H9 (cell line): Measurements from ENCODE around the gene PDCD1. TPM values are rescaled to one million over a fixed set of nuclear protein-coding genes. Genes with fewer than 3 reads are reported as not detected.

Experiments
- DNase-seq: peaks from one replicate; pipeline ENCODE4 v3.0.0-alpha.2; 2017
- H2AFZ ChIP-seq: one replicate; pipeline ENCODE4 v1.6.1; 2013; ENCODE audit warnings: mild to moderate bottlenecking, low read length, control low read depth, moderate library complexity
- H2AK5ac ChIP-seq: 2 replicates; pipeline ENCODE4 v1.6.1; 2013; ENCODE audit warnings: low read length, control low read depth, mixed read lengths; ENCODE audit not compliant: insufficient read length
- H2BK120ac ChIP-seq: one replicate; pipeline ENCODE4 v1.6.1; 2013; ENCODE audit warnings: low read depth, mild to moderate bottlenecking, low read length, control low read depth, inconsistent platforms; ENCODE audit not compliant: poor library complexity, severe bottlenecking
- H2BK12ac ChIP-seq: 2 replicates; pipeline ENCODE4 v1.6.1; 2013; ENCODE audit warnings: low read length, control low read depth, mixed read lengths, low read depth; ENCODE audit not compliant: insufficient read length
- H2BK15ac ChIP-seq: 2 replicates; pipeline ENCODE4 v1.6.1; 2013; ENCODE audit warnings: low read depth, low read length, control low read depth
- H2BK20ac ChIP-seq: one replicate; pipeline ENCODE4 v1.6.1; 2013; ENCODE audit warnings: low read depth, mild to moderate bottlenecking, low read length, control low read depth, inconsistent platforms; ENCODE audit not compliant: poor library complexity, severe bottlenecking
- H2BK5ac ChIP-seq: 2 replicates; pipeline ENCODE4 v1.6.1; 2013; ENCODE audit warnings: low read length, control low read depth, mixed read lengths; ENCODE audit not compliant: insufficient read length
- H3K14ac ChIP-seq: 2 replicates; pipeline ENCODE4 v1.6.1; 2013; ENCODE audit warnings: low read length, control low read depth; ENCODE audit not compliant: insufficient read depth
- H3K18ac ChIP-seq: 2 replicates; pipeline ENCODE4 v1.6.1; 2013; ENCODE audit warnings: low read depth, mild to moderate bottlenecking, mixed read lengths, low read length, control low read depth; ENCODE audit not compliant: insufficient read length
- H3K23ac ChIP-seq: 2 replicates; pipeline ENCODE4 v1.6.1; 2013; ENCODE audit warnings: low read length, control low read depth, mixed read lengths, low read depth; ENCODE audit not compliant: insufficient read length
- H3K23me2 ChIP-seq: 2 replicates; pipeline ENCODE4 v1.6.1; 2013; ENCODE audit warnings: low read depth, mild to moderate bottlenecking, mixed read lengths, low read length, control low read depth; ENCODE audit not compliant: insufficient read length, poor library complexity, severe bottlenecking
- H3K27ac ChIP-seq: 2 replicates; pipeline ENCODE4 v1.5.1; 2013; ENCODE audit warnings: low read length, control low read depth, mixed read lengths, low read depth; ENCODE audit not compliant: insufficient read length
- H3K27me3 ChIP-seq: 2 replicates; pipeline ENCODE4 v1.6.1; 2013; ENCODE audit warnings: low read length, control low read depth, inconsistent platforms; ENCODE audit not compliant: insufficient read depth
- H3K4ac ChIP-seq: 2 replicates; pipeline ENCODE4 v1.6.1; 2013; ENCODE audit warnings: low read depth, mild to moderate bottlenecking, control low read depth, inconsistent platforms, low read length, moderate library complexity
- H3K4me1 ChIP-seq: 2 replicates; pipeline ENCODE4 v1.6.1; 2013; ENCODE audit warnings: low read length, control low read depth, inconsistent platforms; ENCODE audit not compliant: insufficient read depth
- H3K4me2 ChIP-seq: 2 replicates; pipeline ENCODE4 v1.6.1; 2013; ENCODE audit warnings: low read length, control low read depth, mixed read lengths; ENCODE audit not compliant: insufficient read length, insufficient read depth
- H3K56ac ChIP-seq: 2 replicates; pipeline ENCODE4 v1.6.1; 2013; ENCODE audit warnings: low read depth, mild to moderate bottlenecking, mixed read lengths, low read length, control low read depth; ENCODE audit not compliant: insufficient read length
- H3K79me1 ChIP-seq: 2 replicates; pipeline ENCODE4 v1.6.1; 2013; ENCODE audit warnings: low read depth, mild to moderate bottlenecking, moderate library complexity, low read length, control low read depth, inconsistent platforms; ENCODE audit not compliant: insufficient read depth, poor library complexity, severe bottlenecking
- H3K79me2 ChIP-seq: 2 replicates; pipeline ENCODE4 v1.6.1; 2013; ENCODE audit warnings: low read length, control low read depth, inconsistent platforms; ENCODE audit not compliant: insufficient read depth
- H3K9ac ChIP-seq: 2 replicates; pipeline ENCODE4 v1.6.1; 2013; ENCODE audit warnings: low read length, control low read depth, mixed read lengths; ENCODE audit not compliant: insufficient read length; ENCODE audit errors: extremely low read depth
- H3K9me3 ChIP-seq: one replicate; pipeline ENCODE4 v1.6.1; 2013; ENCODE audit warnings: low read depth, low read length, inconsistent platforms; ENCODE audit not compliant: control insufficient read depth
- H3T11ph ChIP-seq: one replicate; pipeline ENCODE4 v1.6.1; 2013; ENCODE audit warnings: mild to moderate bottlenecking, low read length, control low read depth, inconsistent platforms
- H4K20me1 ChIP-seq: one replicate; pipeline ENCODE4 v1.6.1; 2013; ENCODE audit not compliant: control insufficient read depth, insufficient read length, insufficient read depth
- H4K5ac ChIP-seq: 2 replicates; pipeline ENCODE4 v1.6.1; 2013; ENCODE audit warnings: low read depth, mild to moderate bottlenecking, mixed read lengths, low read length, control low read depth; ENCODE audit not compliant: insufficient read length
- H4K8ac ChIP-seq: replicated peaks from 2 replicates; pipeline ENCODE4 v1.6.1; 2013; ENCODE audit warnings: low read length, control low read depth, mixed read lengths, low read depth; ENCODE audit not compliant: insufficient read length
- H4K91ac ChIP-seq: 2 replicates; pipeline ENCODE4 v1.6.1; 2013; ENCODE audit warnings: low read depth, mild to moderate bottlenecking, moderate library complexity, mixed read lengths, low read length, control low read depth; ENCODE audit not compliant: insufficient read length
- H3K27ac Mint-ChIP-seq, 3 experiments: 2 replicates in 2 of 3; 3 replicates in 1 of 3; pipeline ENCODE4 v1.8.0; 2020 to 2021; ENCODE audit warnings: mixed read lengths in 3 of 3, mild to moderate bottlenecking in 1 of 3, moderate library complexity in 1 of 3
- H3K27me3 Mint-ChIP-seq: 2 replicates; pipeline ENCODE4 v1.8.0; 2021; ENCODE audit warnings: low read depth, mild to moderate bottlenecking, moderate library complexity, mixed read lengths
- H3K36me3 Mint-ChIP-seq, 3 experiments: 2 replicates in 2 of 3; 3 replicates in 1 of 3; pipeline ENCODE4 v1.8.0; 2020 to 2021; ENCODE audit warnings: low read depth in 3 of 3, mixed read lengths in 3 of 3; ENCODE audit not compliant: insufficient read depth in 1 of 3
- H3K4me1 Mint-ChIP-seq, 2 experiments: 2 replicates each; pipeline ENCODE4 v1.8.0; 2020; ENCODE audit warnings: mixed read lengths in 2 of 2
- H3K4me3 Mint-ChIP-seq, 2 experiments: 2 replicates in 1 of 2; 3 replicates in 1 of 2; pipeline ENCODE4 v1.8.0; 2020 to 2021; ENCODE audit warnings: mild to moderate bottlenecking in 2 of 2, mixed read lengths in 2 of 2, moderate library complexity in 1 of 2
- H3K9me3 Mint-ChIP-seq, 2 experiments: 2 replicates in 1 of 2; 3 replicates in 1 of 2; pipeline ENCODE4 v1.8.0; 2020; ENCODE audit warnings: mild to moderate bottlenecking in 2 of 2, mixed read lengths in 2 of 2, moderate library complexity in 1 of 2
- WGBS: extraction: QIAGEN DNeasy Blood & Tissue Kit; methylation state at CpG from one replicate; pipeline ENCODE4 v1.1.7; 2013; ENCODE audit warnings: missing lambda C conversion rate, low lambda C conversion rate, mixed read lengths; ENCODE audit not compliant: insufficient read length; ENCODE audit errors: extremely low coverage; 5-methylcytosine and 5-hydroxymethylcytosine counted together
- total RNA-seq: library from RNA; stranded (reverse); gene quantifications from 2 replicates; pipeline ENCODE4 v1.2.1, GENCODE V29; 2021
- TF ChIP-seq, protein P1 (sequence below): fragments of 200-600 bp; sonication (generic); conservative IDR thresholded peaks from 3 replicates; pipeline ENCODE4 v1.8.0; 2021; ENCODE audit warnings: antibody characterized with exemption, mild to moderate bottlenecking

The PDCD1 gene
- total RNA-seq, 1 experiment from 2014 or later: 1.6 TPM

DNA sequence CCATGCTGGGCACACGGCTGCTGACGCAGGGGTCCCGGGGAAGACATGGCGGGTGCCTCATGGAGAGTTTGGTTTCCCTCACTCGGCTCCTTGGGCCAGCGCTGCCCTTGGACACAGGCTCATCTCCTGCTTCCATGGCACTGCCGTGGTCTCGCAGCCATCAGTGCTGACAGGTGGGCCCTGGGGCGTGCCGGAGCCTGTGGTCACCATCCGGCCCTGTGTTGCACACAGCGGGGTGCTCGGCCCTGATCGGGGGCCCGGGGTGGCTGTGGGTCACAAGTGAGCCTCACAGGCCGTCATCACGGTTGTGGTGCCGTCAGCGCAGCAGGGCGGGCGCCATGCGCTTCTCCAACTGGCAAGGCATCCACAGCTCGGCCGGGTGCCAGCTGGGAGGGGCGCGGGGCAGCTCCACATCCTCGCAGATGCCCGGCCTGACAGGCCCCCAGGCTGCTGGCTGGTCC, 11.4 kb upstream of the PDCD1 start:
- Histone ChIP-seq H2AFZ (no peak overlapping the region), H3K18ac (no peak overlapping the region), H4K5ac (no peak overlapping the region), H3K4me2 (no peak overlapping the region), H2BK12ac (no peak overlapping the region), H2AK5ac (no peak overlapping the region), H3K9ac (no peak overlapping the region), H3K9me3 (no peaks in the 10 kb centered on the region), H3K4me1 (no peaks in the 10 kb centered on the region), H3K56ac (no peak overlapping the region), H3K27me3 (no peaks in the 10 kb centered on the region), H3K23me2 (no peaks in the 10 kb centered on the region), H3K79me1 (no peaks in the 10 kb centered on the region), H3K14ac (no peak overlapping the region), H3K79me2 (no peaks in the 10 kb centered on the region), H3K27ac (no peak overlapping the region), H3K23ac (no peak overlapping the region), H2BK15ac (no peak overlapping the region), H2BK20ac (no peak overlapping the region), H3K4ac (no peak overlapping the region), H4K8ac (no peak overlapping the region), H2BK5ac (no peak overlapping the region), H3T11ph (no peak overlapping the region), H4K91ac (no peak overlapping the region), H2BK120ac (no peak overlapping the region), H4K20me1 (peaks cover 2% of the 10 kb centered on the region)
- peaks cover 10% of the 10 kb centered on the region for H3K27me3 Mint-ChIP-seq
- H3K4me1 Mint-ChIP-seq: peaks cover 0 to 15% of the 10 kb centered on the region in 2 experiments; a peak in 2 of 4 replicates
- H3K9me3 Mint-ChIP-seq: peaks cover 12 to 20% of the 10 kb centered on the region in 2 experiments
- H3K27ac Mint-ChIP-seq: no peak overlapping the region
- no peak for DNase-seq
- TF ChIP-seq, protein P1, sequence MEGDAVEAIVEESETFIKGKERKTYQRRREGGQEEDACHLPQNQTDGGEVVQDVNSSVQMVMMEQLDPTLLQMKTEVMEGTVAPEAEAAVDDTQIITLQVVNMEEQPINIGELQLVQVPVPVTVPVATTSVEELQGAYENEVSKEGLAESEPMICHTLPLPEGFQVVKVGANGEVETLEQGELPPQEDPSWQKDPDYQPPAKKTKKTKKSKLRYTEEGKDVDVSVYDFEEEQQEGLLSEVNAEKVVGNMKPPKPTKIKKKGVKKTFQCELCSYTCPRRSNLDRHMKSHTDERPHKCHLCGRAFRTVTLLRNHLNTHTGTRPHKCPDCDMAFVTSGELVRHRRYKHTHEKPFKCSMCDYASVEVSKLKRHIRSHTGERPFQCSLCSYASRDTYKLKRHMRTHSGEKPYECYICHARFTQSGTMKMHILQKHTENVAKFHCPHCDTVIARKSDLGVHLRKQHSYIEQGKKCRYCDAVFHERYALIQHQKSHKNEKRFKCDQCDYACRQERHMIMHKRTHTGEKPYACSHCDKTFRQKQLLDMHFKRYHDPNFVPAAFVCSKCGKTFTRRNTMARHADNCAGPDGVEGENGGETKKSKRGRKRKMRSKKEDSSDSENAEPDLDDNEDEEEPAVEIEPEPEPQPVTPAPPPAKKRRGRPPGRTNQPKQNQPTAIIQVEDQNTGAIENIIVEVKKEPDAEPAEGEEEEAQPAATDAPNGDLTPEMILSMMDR: no peak
- H3K36me3 Mint-ChIP-seq: peaks cover 0 to under 1% (median 0%) of the 10 kb centered on the region in 3 experiments; a peak in 4 of 7 replicates
- no CpG with 5 or more reads among the region's 28 CpGs for WGBS
- H3K4me3 Mint-ChIP-seq: no peak overlapping the region
